A673 (cell line): Measurements from ENCODE around the gene TENM4. TPM values are rescaled to one million over a fixed set of nuclear protein-coding genes. Genes with fewer than 3 reads are reported as not detected.
A peak's percentile ranks its signal among the peaks of the same experiment; 100 is the strongest.

Experiments
- BruUV-seq: library from RNA; stranded (reverse); fragments of 400-500 nt; replicated peaks from 2 replicates; lab custom pipeline; 2021; lab: Mats Ljungman, UMichigan
- CTCF ChIA-PET: fragments of 300-600 bp; sonication (Branson Sonifier 250); formaldehyde crosslinking; loops from one replicate; lab custom pipeline; 2022; ENCODE audit warnings: antibody characterized with exemption; lab: Charles Lee
- POLR2A ChIA-PET: fragments of 300-600 bp; sonication (Branson Sonifier 250); formaldehyde crosslinking; loops from one replicate; lab custom pipeline; 2022; ENCODE audit warnings: antibody characterized with exemption; ENCODE audit not compliant: low non-redundant PET; lab: Charles Lee
- DNase-seq: peaks from one replicate; pipeline ENCODE4 v3.0.0-alpha.2; 2015; ENCODE audit warnings: low spot score
- H3K27ac ChIP-seq: fragments of 200-600 bp; sonication (generic); 2 replicates; pipeline ENCODE4 v1.5.1; 2016; ENCODE audit warnings: mixed run types, low read depth, mild to moderate bottlenecking, mixed read lengths, antibody characterized with exemption, low read length; ENCODE audit not compliant: poor library complexity, severe bottlenecking
- H3K27me3 ChIP-seq: fragments of 200-600 bp; sonication (generic); replicated peaks from 2 replicates; pipeline ENCODE4 v1.6.1; 2017; ENCODE audit warnings: mixed run types, low read depth, mild to moderate bottlenecking, mixed read lengths, antibody characterized with exemption, low read length; ENCODE audit not compliant: insufficient read depth, poor library complexity
- H3K36me3 ChIP-seq: fragments of 200-600 bp; sonication (generic); 2 replicates; pipeline ENCODE4 v1.6.1; 2016; ENCODE audit warnings: mixed run types, mild to moderate bottlenecking, mixed read lengths, antibody characterized with exemption, low read length; ENCODE audit not compliant: insufficient read depth, poor library complexity, severe bottlenecking
- H3K4me1 ChIP-seq: fragments of 200-600 bp; sonication (generic); 2 replicates; pipeline ENCODE4 v1.6.1; 2017; ENCODE audit warnings: mixed run types, mild to moderate bottlenecking, mixed read lengths, antibody characterized with exemption, low read length; ENCODE audit not compliant: insufficient read depth, poor library complexity, severe bottlenecking
- H3K4me3 ChIP-seq: fragments of 200-600 bp; sonication (generic); 2 replicates; pipeline ENCODE4 v1.5.1; 2016; ENCODE audit warnings: low read depth, mixed run types, mild to moderate bottlenecking, mixed read lengths, low read length; ENCODE audit not compliant: poor library complexity, severe bottlenecking
- H3K9me3 ChIP-seq: fragments of 200-600 bp; sonication (generic); 2 replicates; pipeline ENCODE4 v1.6.1; 2016; ENCODE audit warnings: mixed run types, low read depth, mild to moderate bottlenecking, mixed read lengths, antibody characterized with exemption, low read length; ENCODE audit not compliant: poor library complexity, severe bottlenecking
- EZH2 ChIP-seq: fragments of 200-600 bp; sonication (generic); IDR thresholded peaks from 2 replicates; pipeline ENCODE4 v1.6.1; 2017; ENCODE audit warnings: borderline replicate concordance, low read depth, mild to moderate bottlenecking, mixed read lengths, antibody characterized with exemption, low read length; ENCODE audit not compliant: poor library complexity, severe bottlenecking
- intact Hi-C: fragments of 100-400 bp; cut with micrococcal nuclease; formaldehyde crosslinking; loops from one replicate; pipeline ENCODE4 v1.10.0; 2022; ENCODE audit not compliant: unreplicated experiment
- total RNA-seq: library from RNA; stranded (reverse); gene quantifications from 2 replicates; pipeline ENCODE4 v1.2.3, GENCODE V29; 2021
- TF ChIP-seq, protein P1 (sequence below): fragments of 300-800, 200-600 bp; sonication (generic); conservative IDR thresholded peaks from 2 replicates; pipeline ENCODE4 v1.5.1; 2017; ENCODE audit warnings: low read depth, mild to moderate bottlenecking, antibody characterized with exemption, low read length, moderate library complexity, mixed read lengths

The TENM4 gene
- total RNA-seq, 1 experiment from 2014 or later, result 0.11 TPM

- H3K4me1 ChIP-seq, result no peaks in the 10 kb centered on the region
- BruUV-seq, result no TSS peak
- H3K36me3 ChIP-seq, result no peaks in the 10 kb centered on the region
- DNase-seq, result no peak
- no peaks in the 10 kb centered on the region for H3K27me3 ChIP-seq
- POLR2A ChIA-PET, result no interaction called here
- intact Hi-C loops, result no loop called here
- H3K9me3 ChIP-seq, result no peaks in the 10 kb centered on the region
- TF ChIP-seq, protein P1, sequence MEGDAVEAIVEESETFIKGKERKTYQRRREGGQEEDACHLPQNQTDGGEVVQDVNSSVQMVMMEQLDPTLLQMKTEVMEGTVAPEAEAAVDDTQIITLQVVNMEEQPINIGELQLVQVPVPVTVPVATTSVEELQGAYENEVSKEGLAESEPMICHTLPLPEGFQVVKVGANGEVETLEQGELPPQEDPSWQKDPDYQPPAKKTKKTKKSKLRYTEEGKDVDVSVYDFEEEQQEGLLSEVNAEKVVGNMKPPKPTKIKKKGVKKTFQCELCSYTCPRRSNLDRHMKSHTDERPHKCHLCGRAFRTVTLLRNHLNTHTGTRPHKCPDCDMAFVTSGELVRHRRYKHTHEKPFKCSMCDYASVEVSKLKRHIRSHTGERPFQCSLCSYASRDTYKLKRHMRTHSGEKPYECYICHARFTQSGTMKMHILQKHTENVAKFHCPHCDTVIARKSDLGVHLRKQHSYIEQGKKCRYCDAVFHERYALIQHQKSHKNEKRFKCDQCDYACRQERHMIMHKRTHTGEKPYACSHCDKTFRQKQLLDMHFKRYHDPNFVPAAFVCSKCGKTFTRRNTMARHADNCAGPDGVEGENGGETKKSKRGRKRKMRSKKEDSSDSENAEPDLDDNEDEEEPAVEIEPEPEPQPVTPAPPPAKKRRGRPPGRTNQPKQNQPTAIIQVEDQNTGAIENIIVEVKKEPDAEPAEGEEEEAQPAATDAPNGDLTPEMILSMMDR, result no peak
- no peak for TF ChIP-seq EZH2
- CTCF ChIA-PET, result no interaction called here
- H3K4me3 ChIP-seq, result no peak overlapping the region
- H3K27ac ChIP-seq, result no peak overlapping the region
Measured at GRCh38 chr11:79467761-79468160, 26.9 kb upstream of the TENM4 start.

DNA sequence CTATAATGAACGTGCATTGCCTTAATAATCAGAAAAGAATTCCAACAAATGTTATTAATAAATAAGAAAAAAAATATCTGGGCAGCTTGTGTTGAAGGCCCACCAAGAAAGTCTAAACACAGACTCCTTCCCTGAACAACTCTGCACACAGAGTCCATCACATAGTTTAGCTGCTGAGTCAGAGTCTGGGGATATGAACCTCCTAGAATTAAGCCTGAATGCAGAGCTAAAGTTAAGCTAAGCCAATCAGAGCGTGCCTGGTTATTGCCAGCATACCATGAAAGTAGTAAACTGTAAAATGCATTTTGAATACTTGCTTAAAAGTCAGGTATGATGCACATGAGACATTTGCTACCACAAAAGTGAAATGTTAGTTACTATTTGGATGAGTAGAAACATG lies 25.6 kb upstream of the TENM4 start:
- no peak overlapping the region for H3K27ac ChIP-seq
- no peaks in the 10 kb centered on the region for H3K9me3 ChIP-seq
- TF ChIP-seq, protein P1, result no peak
- TF ChIP-seq EZH2, result no peak
- no peaks in the 10 kb centered on the region for H3K27me3 ChIP-seq
- no peaks in the 10 kb centered on the region for H3K4me1 ChIP-seq
- intact Hi-C loops, result no loop called here
- DNase-seq, result peak; percentile 8
- H3K4me3 ChIP-seq, result no peak overlapping the region
- ChIA-PET CTCF (no interaction called here), POLR2A (no interaction called here)
- BruUV-seq, result no TSS peak
- H3K36me3 ChIP-seq, result no peaks in the 10 kb centered on the region

- Histone ChIP-seq H3K27me3 (no peaks in the 10 kb centered on the region), H3K4me1 (no peaks in the 10 kb centered on the region), H3K4me3 (no peak overlapping the region), H3K9me3 (no peaks in the 10 kb centered on the region), H3K36me3 (no peaks in the 10 kb centered on the region), H3K27ac (no peak overlapping the region)
- TF ChIP-seq, protein P1, result no peak
- TF ChIP-seq EZH2, result no peak
- DNase-seq, result no peak
- intact Hi-C loops, result no loop called here
- no TSS peak for BruUV-seq
- ChIA-PET CTCF (no interaction called here), POLR2A (no interaction called here)
Measured at GRCh38 chr11:79465160-79465559, 24.3 kb upstream of the TENM4 start.
